Measurements from ENCODE around the gene ASIC3. TPM values are rescaled to one million over a fixed set of nuclear protein-coding genes. Genes with fewer than 3 reads are reported as not detected.
A peak's percentile ranks its signal among the peaks of the same experiment; 100 is the strongest.
"Not testable (repeated sequence)": the region's sequence is repeated elsewhere in the genome, so short reads cannot be mapped to it uniquely, and the experiment has no call there.

The ASIC3 gene
- total RNA-seq, 2 donors from 2014 or later: 1.7 to 11.0 TPM

DNA sequence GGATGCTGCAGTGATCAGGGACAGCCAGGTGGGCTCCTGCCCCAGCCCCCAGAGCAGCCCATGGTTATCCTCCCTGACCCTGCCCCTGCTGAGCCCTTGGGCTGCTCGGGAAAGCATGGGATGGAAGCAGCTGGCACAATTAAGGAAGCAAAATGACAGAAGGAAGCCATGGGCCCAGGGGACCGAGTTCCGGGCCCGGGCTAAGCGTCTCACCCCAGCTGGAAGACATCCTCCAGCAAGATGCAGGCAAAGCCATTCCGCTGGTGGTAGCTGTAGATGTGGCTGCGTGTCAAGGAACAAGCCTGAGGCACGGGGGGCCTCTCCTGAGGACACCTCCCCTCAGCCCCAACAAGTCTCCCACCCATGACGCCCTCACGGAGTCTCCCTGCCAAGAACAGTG is 25.1 kb upstream of the ASIC3 start:
- H3K36me3 ChIP-seq: no peaks in the 10 kb centered on the region
- intact Hi-C loops (cut with DNase I): no loop called here
- H3K4me3 ChIP-seq: no peak overlapping the region
- TF ChIP-seq, protein P1, sequence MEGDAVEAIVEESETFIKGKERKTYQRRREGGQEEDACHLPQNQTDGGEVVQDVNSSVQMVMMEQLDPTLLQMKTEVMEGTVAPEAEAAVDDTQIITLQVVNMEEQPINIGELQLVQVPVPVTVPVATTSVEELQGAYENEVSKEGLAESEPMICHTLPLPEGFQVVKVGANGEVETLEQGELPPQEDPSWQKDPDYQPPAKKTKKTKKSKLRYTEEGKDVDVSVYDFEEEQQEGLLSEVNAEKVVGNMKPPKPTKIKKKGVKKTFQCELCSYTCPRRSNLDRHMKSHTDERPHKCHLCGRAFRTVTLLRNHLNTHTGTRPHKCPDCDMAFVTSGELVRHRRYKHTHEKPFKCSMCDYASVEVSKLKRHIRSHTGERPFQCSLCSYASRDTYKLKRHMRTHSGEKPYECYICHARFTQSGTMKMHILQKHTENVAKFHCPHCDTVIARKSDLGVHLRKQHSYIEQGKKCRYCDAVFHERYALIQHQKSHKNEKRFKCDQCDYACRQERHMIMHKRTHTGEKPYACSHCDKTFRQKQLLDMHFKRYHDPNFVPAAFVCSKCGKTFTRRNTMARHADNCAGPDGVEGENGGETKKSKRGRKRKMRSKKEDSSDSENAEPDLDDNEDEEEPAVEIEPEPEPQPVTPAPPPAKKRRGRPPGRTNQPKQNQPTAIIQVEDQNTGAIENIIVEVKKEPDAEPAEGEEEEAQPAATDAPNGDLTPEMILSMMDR (IDR thresholded peaks at IDR 0.05): no peak
- TF ChIP-seq POLR2A (IDR thresholded peaks at IDR 0.05) (no peak), POLR2AphosphoS5 (IDR thresholded peaks at IDR 0.05) (no peak)
- H3K27ac ChIP-seq: no peak overlapping the region
- no peak for DNase-seq (ENCODE audit: low spot score)
- H3K9me3 ChIP-seq: no peaks in the 10 kb centered on the region
- WGBS: 82% methylated on average over 10 of the region's 10 CpGs
- H3K27me3 ChIP-seq (replicated peaks; ENCODE audit: insufficient read depth): no peaks in the 10 kb centered on the region
- H3K4me1 ChIP-seq (replicated peaks): peaks cover 5% of the 10 kb centered on the region

DNA sequence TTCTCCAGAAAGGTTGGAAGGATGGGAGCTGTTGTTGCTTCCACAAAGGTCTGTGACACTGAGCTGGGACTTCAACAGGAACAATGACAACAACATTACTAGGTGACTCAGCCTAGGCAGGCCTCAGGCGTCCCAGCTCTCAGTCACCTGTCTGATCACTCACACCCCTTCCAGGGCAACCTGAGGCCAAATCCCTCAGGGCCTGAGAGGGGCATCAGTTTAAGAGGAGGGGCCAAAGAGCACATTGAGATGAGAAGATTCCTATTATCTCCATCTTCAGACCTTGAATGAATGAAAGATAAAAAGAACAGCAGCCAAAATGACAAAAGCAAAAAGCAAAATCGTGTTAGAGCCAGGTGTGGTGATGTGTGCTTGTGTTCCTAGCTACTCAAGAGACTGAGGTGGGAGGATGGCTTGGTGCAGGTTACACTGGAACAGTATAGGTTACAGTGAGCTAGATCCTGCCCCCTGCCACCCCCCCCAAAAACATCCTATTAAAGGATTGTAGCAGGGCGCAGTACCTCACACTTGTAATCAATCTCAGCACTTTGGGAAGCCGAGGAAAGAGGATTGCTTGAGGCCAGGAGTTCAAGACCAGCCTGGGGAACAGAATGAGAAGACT is 23.8 kb upstream of the ASIC3 start, which contains the start of gene ATG9B:
Gene ATG9B, minus strand, starts transcription at position 60 of the 622 bp plus-strand sequence. CDS start 71 bp downstream, outside the sequence.
- 78% methylated on average over 4 of the region's 4 CpGs for WGBS
- Histone ChIP-seq H3K9me3 (no peaks in the 10 kb centered on the region), H3K27ac (no peak within 1 kb of the TSS), H3K36me3 (no peaks in the 10 kb centered on the region), H3K27me3 (replicated peaks; ENCODE audit: insufficient read depth) (no peaks in the 10 kb centered on the region), H3K4me1 (replicated peaks) (peaks cover 9% of the 10 kb centered on the region), H3K4me3 (no peak within 1 kb of the TSS)
- TF ChIP-seq POLR2A (IDR thresholded peaks at IDR 0.05): no peak
- TF ChIP-seq POLR2AphosphoS5 (IDR thresholded peaks at IDR 0.05): no peak
- TF ChIP-seq, protein P1 (IDR thresholded peaks at IDR 0.05): no peak
- DNase-seq (ENCODE audit: low spot score): no peak
- intact Hi-C loops (cut with DNase I): loop anchor here (5.0 kb wide), 1 partner anchor 88 kb away; no protein-coding TSS in a partner anchor

DNA sequence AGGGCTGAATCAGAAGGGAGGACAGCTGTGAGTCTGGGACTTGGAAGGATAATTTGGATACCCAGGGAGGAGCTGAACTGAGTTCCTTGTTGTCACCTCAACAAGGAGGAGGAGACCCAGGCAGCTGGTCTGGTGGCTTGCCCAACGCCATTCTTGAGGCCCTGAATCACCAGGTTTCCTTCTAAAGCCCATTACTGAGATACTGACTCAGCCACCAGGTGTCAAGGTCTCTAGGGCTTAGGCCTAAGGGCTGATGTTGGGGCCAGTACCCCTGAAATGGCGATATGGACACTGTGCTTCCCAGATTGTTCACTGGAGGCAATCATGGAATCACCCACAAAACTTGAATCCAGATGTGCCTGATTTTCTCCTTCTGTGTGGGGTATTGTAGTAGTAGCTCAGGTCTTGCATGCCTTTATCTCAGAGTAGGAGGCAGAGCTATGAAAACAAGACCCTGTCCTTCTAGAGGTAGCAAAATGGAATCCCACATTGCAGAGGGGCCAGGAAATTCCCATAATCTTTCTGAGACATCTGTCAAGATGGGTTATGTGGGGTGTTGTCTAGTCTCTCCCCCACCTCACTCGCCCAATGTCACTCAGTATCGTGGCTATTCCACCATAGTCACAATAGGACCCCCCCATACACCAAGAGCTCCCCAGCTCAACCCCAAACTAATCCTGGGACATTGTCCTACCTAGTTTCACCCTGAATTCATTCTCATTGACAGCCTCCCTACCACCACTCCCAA is 22.2 kb upstream of the ASIC3 start:
- Histone ChIP-seq H3K9me3 (no peaks in the 10 kb centered on the region), H3K4me3 (no peak overlapping the region), H3K4me1 (replicated peaks) (peaks cover 9% of the 10 kb centered on the region), H3K27me3 (replicated peaks; ENCODE audit: insufficient read depth) (no peaks in the 10 kb centered on the region), H3K27ac (no peak overlapping the region), H3K36me3 (no peaks in the 10 kb centered on the region)
- no peak for DNase-seq (ENCODE audit: low spot score)
- intact Hi-C loops (cut with DNase I): loop anchor here (5.0 kb wide), 1 partner anchor 86 kb away; no protein-coding TSS in a partner anchor
- WGBS: 88% methylated on average over 4 of the region's 4 CpGs
- TF ChIP-seq POLR2A (IDR thresholded peaks at IDR 0.05) (no peak), POLR2AphosphoS5 (IDR thresholded peaks at IDR 0.05) (no peak)
- TF ChIP-seq, protein P1 (IDR thresholded peaks at IDR 0.05): no peak

DNA sequence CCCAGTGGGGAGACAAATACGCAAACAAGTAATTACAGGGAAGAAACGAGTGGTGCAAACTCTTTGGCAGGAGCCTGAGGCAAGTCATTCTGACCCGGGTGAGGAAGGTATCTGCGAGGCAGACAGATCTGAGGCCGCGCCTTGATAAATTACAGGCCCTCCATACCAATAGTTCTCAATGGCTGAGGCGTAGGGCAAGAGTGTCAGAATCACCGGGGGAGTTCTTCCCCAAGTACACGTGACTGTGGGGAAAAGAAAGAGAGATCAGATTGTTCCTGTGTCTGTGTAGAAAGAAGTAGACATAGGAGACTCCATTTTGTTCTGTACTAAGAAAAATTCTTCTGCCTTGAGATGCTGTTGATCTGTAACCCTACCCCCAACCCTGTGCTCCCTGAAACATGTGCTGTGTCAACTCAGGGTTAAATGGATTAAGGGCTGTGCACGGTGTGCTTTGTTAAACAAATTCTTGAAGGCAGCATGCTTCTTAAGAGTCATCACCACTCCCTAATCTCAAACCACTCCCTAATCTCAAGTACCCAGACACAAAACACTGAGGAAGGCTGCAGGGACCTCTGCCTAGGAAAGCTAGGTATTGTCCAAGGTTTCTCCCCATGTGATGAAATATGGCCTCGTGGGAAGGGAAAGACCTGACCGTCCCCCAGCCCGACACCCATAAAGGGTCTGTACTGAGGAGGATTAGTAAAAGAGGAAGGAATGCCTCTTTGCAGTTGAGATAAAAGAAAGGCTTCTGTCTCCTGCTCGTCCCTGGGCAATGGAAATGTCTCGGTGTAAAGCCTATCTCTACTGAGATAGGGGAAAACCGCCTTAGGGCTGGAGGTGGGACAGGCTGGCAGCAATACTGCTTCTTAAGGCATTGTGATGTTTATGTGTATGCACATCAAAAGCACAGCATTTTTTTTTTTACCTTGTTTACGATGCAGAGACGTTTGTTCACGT is 21.3 kb upstream of the ASIC3 start:
- H3K9me3 ChIP-seq; H3K4me1 ChIP-seq (replicated peaks); H3K36me3 ChIP-seq; H3K27me3 ChIP-seq (replicated peaks; ENCODE audit: insufficient read depth); DNase-seq (ENCODE audit: low spot score); H3K4me3 ChIP-seq: not testable (repeated sequence)
- WGBS: 39% methylated on average over 19 of the region's 19 CpGs
- intact Hi-C loops (cut with DNase I): loop anchor here (5.0 kb wide), 1 partner anchor 85 kb away; no protein-coding TSS in a partner anchor
- peak overlapping the region; percentile 86 to 88 for H3K27ac ChIP-seq

DNA sequence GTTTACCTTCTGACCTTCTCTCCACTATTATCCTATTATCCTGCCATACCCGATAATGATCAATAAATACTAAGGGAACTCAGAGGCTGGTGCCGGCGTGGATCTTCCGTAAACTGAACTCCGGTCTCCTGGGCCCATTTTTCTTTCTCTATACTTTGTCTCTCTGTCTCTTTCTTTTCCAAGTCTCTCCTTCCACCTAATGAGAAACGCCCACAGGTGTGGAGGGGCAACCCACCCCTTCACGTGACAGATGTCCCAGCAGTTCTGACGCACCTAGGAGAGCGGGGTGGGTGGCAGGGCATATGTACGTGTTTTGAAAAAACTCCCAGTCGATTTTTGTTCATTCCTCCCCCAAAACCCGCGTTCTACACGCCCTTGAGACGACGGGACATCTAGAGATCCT is 20.6 kb upstream of the ASIC3 start:
- peak overlapping the region; percentile 86 to 88 for H3K27ac ChIP-seq
- intact Hi-C loops (cut with DNase I): loop anchor here (5.0 kb wide), 1 partner anchor 85 kb away; no protein-coding TSS in a partner anchor
- TF ChIP-seq POLR2A (IDR thresholded peaks at IDR 0.05): peak; percentile 33
- H3K4me3 ChIP-seq: peak overlapping the region; percentile 58 to 63
- not testable (repeated sequence) for H3K36me3 ChIP-seq; DNase-seq (ENCODE audit: low spot score); H3K4me1 ChIP-seq (replicated peaks); H3K27me3 ChIP-seq (replicated peaks; ENCODE audit: insufficient read depth); H3K9me3 ChIP-seq
- WGBS: 6% methylated on average over 16 of the region's 16 CpGs

Data from prostate gland (tissue), 2 donors.